Measurements from ENCODE around the gene ABHD6.

- no peak for TF ChIP-seq ETS1 (conservative IDR thresholded peaks at IDR 0.05; ENCODE audit: control insufficient read depth, low read depth, low read length)
- no peak for TF ChIP-seq CTBP1 (IDR thresholded peaks at IDR 0.05; ENCODE audit: borderline replicate concordance)
- TF ChIP-seq E2F8 (IDR thresholded peaks at IDR 0.05; ENCODE audit: low read depth, partially characterized antibody), result no peak
- TF ChIP-seq EZH2 (IDR thresholded peaks at IDR 0.05; ENCODE audit: borderline replicate concordance, low read depth, low read length), result no peak
- no peak for TF ChIP-seq FOXK2 (conservative IDR thresholded peaks at IDR 0.05 in 1 of 2, IDR thresholded peaks at IDR 0.05 in 1 of 2; ENCODE audit: low read depth in 2 of 2)
- TF ChIP-seq PTBP1 (IDR thresholded peaks at IDR 0.05; ENCODE audit: low read depth, low read length), result no peak
- TF ChIP-seq SIN3B (IDR thresholded peaks at IDR 0.05; ENCODE audit: low read depth), result no peak
- TF ChIP-seq ZNF140 (CRISPR knock-in tag; IDR thresholded peaks at IDR 0.05), result no peak
- TF ChIP-seq CTCF (IDR thresholded peaks at IDR 0.05 in 2 of 3, conservative IDR thresholded peaks at IDR 0.05 in 1 of 3; ENCODE audit: insufficient read depth in 2 of 3, low read depth in 1 of 3, low read length in 3 of 3), result peak in 2 of 3 experiments; percentile 34 to 39; a peak in 3 of 6 replicates
Observed at GRCh38 chr3:58288011-58288728, 50.6 kb downstream of the ABHD6 start.

Measured in K562 (cell line).